ENCODE data around the gene YIF1A. TPM values are rescaled to one million over a fixed set of nuclear protein-coding genes. Genes with fewer than 3 reads are reported as not detected.

YIF1A gene
- total RNA-seq, 1 experiment from 2014 or later, result 81.8 TPM

- Histone ChIP-seq H3K4me1 (replicated peaks; ENCODE audit: insufficient read depth) (peaks cover 16% of the 10 kb centered on the region), H3K4me3 (no peak overlapping the region), H3K27me3 (ENCODE audit: insufficient read depth, low read depth) (peaks cover 8% of the 10 kb centered on the region; the same call in 1 of the 2 replicates), H3F3A (ENCODE audit: insufficient read depth, low read depth) (peaks cover 13% of the 10 kb centered on the region; the same call in 1 of the 2 replicates), H3K4me2 (no peak overlapping the region), H3K36me3 (ENCODE audit: low read depth) (no peaks in the 10 kb centered on the region), H3K79me2 (ENCODE audit: low read depth) (no peaks in the 10 kb centered on the region), H3K9me2 (ENCODE audit: insufficient read depth) (no peaks in the 10 kb centered on the region), H2AFZ (no peak overlapping the region), H4K20me1 (ENCODE audit: insufficient read depth) (no peaks in the 10 kb centered on the region), H3K27ac (no peak overlapping the region), H3K9me3 (ENCODE audit: insufficient read depth, low read depth) (peaks cover 13% of the 10 kb centered on the region; the same call in 1 of the 2 replicates)
- DNase-seq, result no peak
- TF ChIP-seq, protein P1, sequence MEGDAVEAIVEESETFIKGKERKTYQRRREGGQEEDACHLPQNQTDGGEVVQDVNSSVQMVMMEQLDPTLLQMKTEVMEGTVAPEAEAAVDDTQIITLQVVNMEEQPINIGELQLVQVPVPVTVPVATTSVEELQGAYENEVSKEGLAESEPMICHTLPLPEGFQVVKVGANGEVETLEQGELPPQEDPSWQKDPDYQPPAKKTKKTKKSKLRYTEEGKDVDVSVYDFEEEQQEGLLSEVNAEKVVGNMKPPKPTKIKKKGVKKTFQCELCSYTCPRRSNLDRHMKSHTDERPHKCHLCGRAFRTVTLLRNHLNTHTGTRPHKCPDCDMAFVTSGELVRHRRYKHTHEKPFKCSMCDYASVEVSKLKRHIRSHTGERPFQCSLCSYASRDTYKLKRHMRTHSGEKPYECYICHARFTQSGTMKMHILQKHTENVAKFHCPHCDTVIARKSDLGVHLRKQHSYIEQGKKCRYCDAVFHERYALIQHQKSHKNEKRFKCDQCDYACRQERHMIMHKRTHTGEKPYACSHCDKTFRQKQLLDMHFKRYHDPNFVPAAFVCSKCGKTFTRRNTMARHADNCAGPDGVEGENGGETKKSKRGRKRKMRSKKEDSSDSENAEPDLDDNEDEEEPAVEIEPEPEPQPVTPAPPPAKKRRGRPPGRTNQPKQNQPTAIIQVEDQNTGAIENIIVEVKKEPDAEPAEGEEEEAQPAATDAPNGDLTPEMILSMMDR (conservative IDR thresholded peaks at IDR 0.05), result no peak
- TF ChIP-seq EZH2 (IDR thresholded peaks at IDR 0.05; ENCODE audit: low read depth), result no peak
- no TSS peak for BruUV-seq (replicated peaks)
- ChIA-PET CTCF (no interaction called here), POLR2A (ENCODE audit: unreplicated experiment) (no interaction called here)
- intact Hi-C loops (cut with micrococcal nuclease; ENCODE audit: unreplicated experiment), result no loop called here
Measured at GRCh38 chr11:66315921-66316811, 27.2 kb upstream of the YIF1A start.

DNA sequence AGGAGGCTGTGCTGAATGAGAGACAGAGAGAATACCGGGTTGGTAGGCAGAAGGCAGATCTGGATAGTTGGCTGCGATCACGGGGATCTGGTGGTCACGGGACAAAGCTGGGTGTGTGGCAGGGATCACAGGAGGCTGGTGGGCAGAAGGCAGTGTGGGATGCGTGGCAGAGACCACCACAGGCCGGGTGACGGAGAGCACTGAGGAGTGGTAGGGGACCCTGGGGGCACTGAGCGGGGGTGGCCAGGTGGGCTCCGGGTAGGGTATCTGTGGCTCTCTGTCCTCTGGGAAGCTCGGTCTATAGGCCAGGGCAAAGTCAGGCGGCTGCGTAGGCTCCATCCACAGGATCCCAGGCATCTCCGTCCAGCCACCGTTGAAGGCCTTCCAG, 26.5 kb upstream of the YIF1A start:
- H3K27me3 ChIP-seq (ENCODE audit: insufficient read depth, low read depth), result peaks cover 4% of the 10 kb centered on the region; the same call in 1 of the 2 replicates
- BruUV-seq (replicated peaks), result no TSS peak
- CTCF ChIA-PET, result no interaction called here
- no peaks in the 10 kb centered on the region for H4K20me1 ChIP-seq (ENCODE audit: insufficient read depth)
- no peaks in the 10 kb centered on the region for H3K36me3 ChIP-seq (ENCODE audit: low read depth)
- no peak overlapping the region for H3K4me3 ChIP-seq
- H3K4me2 ChIP-seq, result no peak overlapping the region
- H3K4me1 ChIP-seq (replicated peaks; ENCODE audit: insufficient read depth), result peaks cover 16% of the 10 kb centered on the region
- no peak for DNase-seq
- intact Hi-C loops (cut with micrococcal nuclease; ENCODE audit: unreplicated experiment), result no loop called here
- TF ChIP-seq, protein P1 (conservative IDR thresholded peaks at IDR 0.05), result no peak
- no peak for TF ChIP-seq EZH2 (IDR thresholded peaks at IDR 0.05; ENCODE audit: low read depth)
- H3K79me2 ChIP-seq (ENCODE audit: low read depth), result no peaks in the 10 kb centered on the region
- no peak overlapping the region for H3K27ac ChIP-seq
- H3K9me2 ChIP-seq (ENCODE audit: insufficient read depth), result no peaks in the 10 kb centered on the region
- H3K9me3 ChIP-seq (ENCODE audit: insufficient read depth, low read depth), result peaks cover 13% of the 10 kb centered on the region; the same call in 1 of the 2 replicates
- peaks cover 13% of the 10 kb centered on the region; the same call in 1 of the 2 replicates for H3F3A ChIP-seq (ENCODE audit: insufficient read depth, low read depth)
- no peak overlapping the region for H2AFZ ChIP-seq
- POLR2A ChIA-PET (ENCODE audit: unreplicated experiment), result no interaction called here

GRCh38 chr11:66314561-66315497, 25.9 kb upstream of the YIF1A start:
- H3K4me3 ChIP-seq, result no peak overlapping the region
- H3K9me2 ChIP-seq (ENCODE audit: insufficient read depth), result no peaks in the 10 kb centered on the region
- ChIA-PET CTCF (no interaction called here), POLR2A (ENCODE audit: unreplicated experiment) (no interaction called here)
- no peak for DNase-seq
- H3K4me1 ChIP-seq (replicated peaks; ENCODE audit: insufficient read depth), result peaks cover 16% of the 10 kb centered on the region
- H3K27me3 ChIP-seq (ENCODE audit: insufficient read depth, low read depth), result peaks cover 1% of the 10 kb centered on the region
- no TSS peak for BruUV-seq (replicated peaks)
- H3F3A ChIP-seq (ENCODE audit: insufficient read depth, low read depth), result peaks cover 10% of the 10 kb centered on the region; the same call in 1 of the 2 replicates
- TF ChIP-seq, protein P1 (conservative IDR thresholded peaks at IDR 0.05), result no peak
- no peak for TF ChIP-seq EZH2 (IDR thresholded peaks at IDR 0.05; ENCODE audit: low read depth)
- H3K36me3 ChIP-seq (ENCODE audit: low read depth), result no peaks in the 10 kb centered on the region
- no peaks in the 10 kb centered on the region for H3K79me2 ChIP-seq (ENCODE audit: low read depth)
- peaks cover 8% of the 10 kb centered on the region; the same call in 1 of the 2 replicates for H3K9me3 ChIP-seq (ENCODE audit: insufficient read depth, low read depth)
- no peak overlapping the region for H2AFZ ChIP-seq
- no peak overlapping the region for H3K27ac ChIP-seq
- H3K4me2 ChIP-seq, result no peak overlapping the region
- intact Hi-C loops (cut with micrococcal nuclease; ENCODE audit: unreplicated experiment), result loop anchor here (5.0 kb wide), 1 partner anchor 57 kb away; the partner anchor contains the start of gene SLC29A2
- no peaks in the 10 kb centered on the region for H4K20me1 ChIP-seq (ENCODE audit: insufficient read depth)
